Heart left ventricle (tissue), 16 donors: ENCODE data around the gene CFL1. TPM values are rescaled to one million over a fixed set of nuclear protein-coding genes. Genes with fewer than 3 reads are reported as not detected.

Source experiments
- ATAC-seq, 4 donors: fragments of 200-7000 bp; cut with Tn5 transposase; one replicate each; pipeline ENCODE4 v1.9.1; 2020 to 2022; ENCODE audit warnings: moderate library complexity in 4 of 4, mild to moderate bottlenecking in 3 of 4, moderate number of reproducible peaks in 1 of 4
- DNase-seq, 5 donors: peaks; one replicate each; pipeline ENCODE4 v3.0.0-alpha.2; 2020
- H3K27ac ChIP-seq, 12 donors: fragments of 200-600 bp; sonication (generic) in 4 of 12; one replicate each; pipeline versions ENCODE4 v1.5.0 to v1.8.0; 2016 to 2022; ENCODE audit warnings: mild to moderate bottlenecking in 2 of 12
- H3K27me3 ChIP-seq, 9 donors: fragments of 200-600 bp; sonication (generic) in 2 of 9; one replicate each; pipeline versions ENCODE4 v1.5.1 to v1.8.0; 2016 to 2022; ENCODE audit warnings: mild to moderate bottlenecking in 3 of 9
- H3K36me3 ChIP-seq, 9 donors: fragments of 200-600 bp; sonication (generic) in 2 of 9; one replicate each; pipeline versions ENCODE4 v1.5.0 to v1.8.0; 2018 to 2022; ENCODE audit warnings: mild to moderate bottlenecking in 2 of 9
- H3K4me1 ChIP-seq, 12 donors: fragments of 200-600 bp; sonication (generic) in 4 of 12; one replicate each; pipeline versions ENCODE4 v1.5.0 to v1.8.0; 2016 to 2022; ENCODE audit warnings: mild to moderate bottlenecking in 3 of 12
- H3K4me3 ChIP-seq, 12 donors: fragments of 200-600 bp; sonication (generic) in 4 of 12; one replicate each; pipeline versions ENCODE4 v1.5.0 to v1.8.0; 2017 to 2022; ENCODE audit warnings: mild to moderate bottlenecking in 9 of 12, moderate library complexity in 4 of 12
- H3K9me3 ChIP-seq, 12 donors: fragments of 200-600 bp; sonication (generic) in 4 of 12; one replicate each; pipeline versions ENCODE4 v1.5.0 to v1.8.0; 2016 to 2022; ENCODE audit warnings: mild to moderate bottlenecking in 1 of 12
- POLR2A ChIP-seq, 2 donors: fragments of 450-650 bp; IDR thresholded peaks; one replicate each; pipeline ENCODE4 v1.6.1; 2017; ENCODE audit warnings: antibody characterized with exemption in 2 of 2, mild to moderate bottlenecking in 2 of 2, moderate library complexity in 2 of 2
- WGBS, 4 donors: extraction: QIAGEN DNeasy Blood & Tissue Kit in 2 of 4; methylation state at CpG; one replicate each; pipeline versions ENCODE4 v1.1.5 to v1.1.7; 2013 to 2018; 5-methylcytosine and 5-hydroxymethylcytosine counted together
- intact Hi-C, 10 donors: fragments of 100-400 bp; cut with DNase I; formaldehyde crosslinking; loops; one replicate each; pipeline versions ENCODE4 v1.11.1 to v1.14.2; 2022
- polyA plus RNA-seq, 2 donors: library from polyadenylated mRNA; stranded (reverse); fragments of 200-250 nt; gene quantifications; one replicate each; pipeline ENCODE4 v1.2.3, GENCODE V29; 2013
- total RNA-seq, 9 donors: library from RNA; depleted of rRNA in 2 of 9; stranded (reverse); fragments of >200 nt in 2 of 9; fragmentation: NEBNext Ultra II Directional in 3 of 9; extraction: Animal tissue kit (Norgen Biotek cat#: 25700) in 3 of 9; gene quantifications; one replicate each; pipeline versions ENCODE4 v1.1.0 to v1.2.4, GENCODE V29; 2016 to 2023
- TF ChIP-seq, protein P1 (sequence below), 12 donors: fragments of 200-600 bp; sonication (generic) in 4 of 12; IDR thresholded peaks; one replicate each; pipeline versions ENCODE4 v1.5.0 to v1.8.0; 2018 to 2022; ENCODE audit warnings: antibody characterized with exemption in 12 of 12, mild to moderate bottlenecking in 5 of 12
- donor health status: ischemic (EF 13 %, LVEDD 7.1; RV severe dilation, severe dysfunction).
- donor health status: healthy with polysubstance abuse.
- donor health status: DM: no; HTN: yes; CAD: no.
- donor health status: DM: no; HTN: no; CAD: no.
- donor health status: ischemic (EF 25% LVEDD 6.9; RV normal size, moderate dysfunction).
- donor health status: ischemic (EF 25% LVEDD 5.7; RV mildly dilated, moderate dysfunction).
- donor health status: healthy.
- donor health status: DM: yes; HTN: yes; CAD: no.
- donor health status: ischemic (EF 35%, LVEDD 5.7; RV mildly dilated, moderate dysfunction).
- donor health status: nonischemic (EF 11% LVEDD 7.7; RV severe dilation, severe dysfunction).
- donor health status: DM: yes; HTN: yes; CAD: no.
- donor health status: PGD.
- donor health status: ischemic (EF 29% LVEDD 5.4; RV normal size, mild dysfunction).
- donor health status: nonischemic (EF 23%, LVEDD 6.1; RV moderate dilation, normal function).

Gene CFL1
- total and polyA plus RNA-seq, 11 donors = 289 to 973 (median 424) TPM

DNA sequence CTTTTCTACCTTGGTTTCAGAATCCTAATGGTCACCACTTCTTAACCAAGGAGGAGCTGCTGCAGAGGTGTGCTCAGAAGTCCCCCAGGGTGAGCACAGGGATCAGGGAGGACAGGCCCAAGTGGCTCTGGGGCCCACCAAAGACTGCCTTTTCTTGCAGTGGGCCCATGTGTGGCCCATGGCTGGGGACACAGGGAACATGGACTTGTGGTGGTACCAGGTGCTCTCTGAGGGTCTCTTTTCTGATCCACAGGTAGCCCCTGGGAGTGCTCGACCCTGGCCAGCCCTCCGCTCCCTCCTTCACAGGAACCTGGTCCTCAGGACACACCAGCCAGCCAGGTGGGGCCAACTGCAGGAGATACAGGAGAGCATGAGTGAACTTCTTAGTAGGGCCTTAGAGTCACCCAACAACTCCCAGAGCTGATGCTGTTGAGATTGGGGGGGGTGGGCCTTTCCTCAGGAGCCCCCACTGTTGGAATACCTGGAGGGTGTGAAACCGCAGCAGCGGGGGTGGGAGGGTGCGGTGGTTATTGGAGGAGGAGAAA is 4.3 kb upstream of the CFL1 start:
- H3K27me3 ChIP-seq = no peaks in the 10 kb centered on the region
- peaks cover 0 to 60% (median 56%) of the 10 kb centered on the region in 9 donors for H3K36me3 ChIP-seq
- H3K9me3 ChIP-seq = no peaks in the 10 kb centered on the region
- no peak for ATAC-seq
- intact Hi-C loops = loop anchor here in 1 of 10 donors (10.0 kb wide), 1 partner anchor 483 kb away; the partner anchor contains the start of genes B4GAT1 and BRMS1
- H3K4me1 ChIP-seq = peaks cover 0 to 35% (median 22%) of the 10 kb centered on the region in 12 donors
- no peak overlapping the region for H3K4me3 ChIP-seq
- peak overlapping the region in 2 of 12 donors; percentile 6 to 98 for H3K27ac ChIP-seq
- peak in 3 of 5 donors; percentile 24 to 45 (median 25) for DNase-seq
- WGBS, 4 donors = 74 to 96% (median 88%) methylated on average over 4 to 5 of the region's 5 CpGs
- TF ChIP-seq, protein P1, sequence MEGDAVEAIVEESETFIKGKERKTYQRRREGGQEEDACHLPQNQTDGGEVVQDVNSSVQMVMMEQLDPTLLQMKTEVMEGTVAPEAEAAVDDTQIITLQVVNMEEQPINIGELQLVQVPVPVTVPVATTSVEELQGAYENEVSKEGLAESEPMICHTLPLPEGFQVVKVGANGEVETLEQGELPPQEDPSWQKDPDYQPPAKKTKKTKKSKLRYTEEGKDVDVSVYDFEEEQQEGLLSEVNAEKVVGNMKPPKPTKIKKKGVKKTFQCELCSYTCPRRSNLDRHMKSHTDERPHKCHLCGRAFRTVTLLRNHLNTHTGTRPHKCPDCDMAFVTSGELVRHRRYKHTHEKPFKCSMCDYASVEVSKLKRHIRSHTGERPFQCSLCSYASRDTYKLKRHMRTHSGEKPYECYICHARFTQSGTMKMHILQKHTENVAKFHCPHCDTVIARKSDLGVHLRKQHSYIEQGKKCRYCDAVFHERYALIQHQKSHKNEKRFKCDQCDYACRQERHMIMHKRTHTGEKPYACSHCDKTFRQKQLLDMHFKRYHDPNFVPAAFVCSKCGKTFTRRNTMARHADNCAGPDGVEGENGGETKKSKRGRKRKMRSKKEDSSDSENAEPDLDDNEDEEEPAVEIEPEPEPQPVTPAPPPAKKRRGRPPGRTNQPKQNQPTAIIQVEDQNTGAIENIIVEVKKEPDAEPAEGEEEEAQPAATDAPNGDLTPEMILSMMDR (IDR thresholded peaks at IDR 0.05) = no peak
- no peak for TF ChIP-seq POLR2A (IDR thresholded peaks at IDR 0.05)

DNA sequence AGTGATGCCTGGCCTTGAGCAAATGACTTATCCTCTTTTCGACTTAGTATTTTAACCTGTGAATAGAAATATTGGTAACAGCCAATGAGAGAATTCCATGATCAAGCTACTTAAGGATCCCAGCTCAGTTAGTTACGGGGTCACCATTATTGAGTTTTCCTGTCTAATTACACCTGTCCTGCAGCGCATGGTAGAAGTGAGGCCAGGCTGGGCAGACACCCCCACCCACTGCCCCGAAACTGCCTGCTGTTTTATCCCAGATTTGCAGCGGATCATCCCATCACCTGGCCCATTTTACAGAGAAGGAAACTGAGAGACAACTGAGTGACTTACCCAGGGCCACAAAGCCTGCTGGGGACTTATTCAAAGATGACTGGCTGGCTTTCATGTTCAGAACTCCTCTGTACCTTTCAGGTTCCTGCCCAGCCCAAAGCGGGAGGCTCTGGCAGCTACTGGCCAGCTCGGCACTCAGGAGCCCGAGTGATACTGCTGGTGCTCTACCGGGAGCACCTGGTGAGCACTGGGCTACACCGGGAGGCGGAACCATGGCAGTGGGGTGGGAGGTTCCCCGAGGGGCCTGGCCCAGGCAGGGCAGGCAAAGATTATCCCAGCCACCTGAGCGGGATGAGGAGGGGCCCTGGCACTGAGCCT is 3.7 kb upstream of the CFL1 start:
- DNase-seq = peak in 3 of 5 donors; percentile 23 to 58 (median 27)

DNA sequence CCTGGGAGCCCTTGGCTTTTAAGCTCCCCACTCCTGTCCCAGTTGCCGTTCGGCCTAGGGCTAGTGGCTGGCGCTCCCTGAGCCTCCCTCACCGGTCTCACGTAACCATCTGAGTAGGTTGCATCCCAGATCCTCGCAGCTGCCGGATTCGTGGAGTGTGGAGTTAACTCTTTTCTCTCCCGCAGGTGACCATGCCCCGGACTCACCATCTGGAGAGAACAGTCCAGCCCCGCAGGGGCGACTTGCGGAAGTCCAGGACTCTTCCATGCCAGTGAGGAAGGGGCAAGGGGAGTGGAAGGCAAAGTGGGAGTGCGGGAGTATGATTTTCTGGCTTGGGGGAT is 3.2 kb upstream of the CFL1 start:
- ATAC-seq (no peak), DNase-seq (peak in 4 of 5 donors; percentile 14 to 65 (median 38))
- H3K4me1 ChIP-seq = peaks cover 0 to 43% (median 29%) of the 10 kb centered on the region in 12 donors
- TF ChIP-seq, protein P1 (IDR thresholded peaks at IDR 0.05) = no peak
- no peak for TF ChIP-seq POLR2A (IDR thresholded peaks at IDR 0.05)
- 9 to 20% (median 10%) methylated on average over 6 to 14 of the region's 14 CpGs for WGBS, 4 donors
- H3K27me3 ChIP-seq = no peaks in the 10 kb centered on the region
- no peaks in the 10 kb centered on the region for H3K9me3 ChIP-seq
- intact Hi-C loops = loop anchor here in 3 of 10 donors (2.0 to 10.0 kb wide), 3 partner anchors 28 to 484 kb away; partner anchors contain the start of genes B4GAT1 (in 1 of the 3), BRMS1 (in 1 of the 3), C11orf68 (in 1 of the 3) and DRAP1 (in 1 of the 3)
- H3K27ac ChIP-seq = peak overlapping the region; percentile 94 to 99 (median 98)
- peak overlapping the region; percentile 70 to 100 (median 82) for H3K4me3 ChIP-seq
- H3K36me3 ChIP-seq = peaks cover 0 to 51% (median 48%) of the 10 kb centered on the region in 9 donors

More for the DNA sequence above, 3.7 kb upstream of the CFL1 start:
- no peak for ATAC-seq
- Histone ChIP-seq H3K36me3 (peaks cover 0 to 54% (median 50%) of the 10 kb centered on the region in 9 donors), H3K27ac (peak overlapping the region in 11 of 12 donors; percentile 94 to 99 (median 98)), H3K27me3 (no peaks in the 10 kb centered on the region), H3K9me3 (no peaks in the 10 kb centered on the region), H3K4me3 (peak overlapping the region in 11 of 12 donors; percentile 70 to 100 (median 78)), H3K4me1 (peaks cover 0 to 38% (median 24%) of the 10 kb centered on the region in 12 donors)
- 83 to 91% (median 87%) methylated on average over 8 to 13 of the region's 13 CpGs for WGBS, 4 donors
- TF ChIP-seq POLR2A (IDR thresholded peaks at IDR 0.05) = no peak
- intact Hi-C loops = loop anchor here in 3 of 10 donors (2.0 to 10.0 kb wide), 3 partner anchors 27 to 483 kb away; partner anchors contain the start of genes B4GAT1 (in 1 of the 3), BRMS1 (in 1 of the 3), C11orf68 (in 1 of the 3) and DRAP1 (in 1 of the 3)

DNA sequence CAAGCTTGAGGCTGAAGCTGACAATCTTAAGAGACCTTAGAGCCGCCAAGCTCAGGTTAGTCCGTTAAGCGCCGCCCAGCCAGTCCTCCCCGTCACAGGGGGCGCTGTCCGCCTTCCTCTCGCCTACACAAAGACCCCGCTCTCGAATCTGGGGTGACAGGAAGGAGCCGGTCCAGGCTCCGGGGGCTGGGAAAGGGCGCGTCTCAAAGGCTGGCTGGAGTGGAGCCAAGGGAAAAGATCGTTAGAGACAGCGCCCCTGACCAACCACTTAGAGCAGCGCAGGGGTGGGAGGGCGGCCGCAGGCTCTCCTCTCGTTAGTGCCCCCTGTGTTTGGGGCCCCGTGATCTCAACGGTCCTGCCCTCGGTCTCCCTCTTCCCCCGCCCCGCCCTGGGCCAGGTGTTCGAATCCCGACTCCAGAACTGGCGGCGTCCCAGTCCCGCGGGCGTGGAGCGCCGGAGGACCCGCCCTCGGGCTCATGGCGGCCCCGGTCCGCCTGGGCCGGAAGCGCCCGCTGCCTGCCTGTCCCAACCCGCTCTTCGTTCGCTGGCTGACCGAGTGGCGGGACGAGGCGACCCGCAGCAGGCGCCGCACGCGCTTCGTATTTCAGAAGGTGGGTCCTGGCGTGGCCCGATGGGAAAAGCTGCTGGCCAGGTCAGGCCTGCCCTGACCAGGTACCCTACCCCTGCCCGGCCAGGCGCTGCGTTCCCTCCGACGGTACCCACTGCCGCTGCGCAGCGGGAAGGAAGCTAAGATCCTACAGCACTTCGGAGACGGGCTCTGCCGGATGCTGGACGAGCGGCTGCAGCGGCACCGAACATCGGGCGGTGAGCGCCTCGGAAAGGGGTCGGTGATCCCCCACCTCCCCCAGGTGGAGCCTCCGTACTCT is 2.5 kb upstream of the CFL1 start, which contains the start of gene MUS81:
Gene MUS81 (plus strand): TSS at position 156 of the 887 bp plus-strand sequence. CDS start 321 bp downstream, at position 477.
- intact Hi-C loops = loop anchor here in 5 of 10 donors (1.0 to 10.0 kb wide), 6 partner anchors 13 to 484 kb away; partner anchors contain the start of genes FIBP (in 2 of the 5), B4GAT1 (in 1 of the 5), BRMS1 (in 1 of the 5) and C11orf68 (in 1 of the 5)
- peak; percentile 63 to 77 (median 71) for ATAC-seq
- WGBS, 4 donors = 0 to 1% (median 0%) methylated on average over 18 to 78 of the region's 78 CpGs

More for the DNA sequence above, 2.5 kb upstream of the CFL1 start, which contains the start of gene MUS81:
- H3K4me3 ChIP-seq = peak within 1 kb of the TSS; percentile 74 to 100 (median 92)
- H3K27ac ChIP-seq = peak within 1 kb of the TSS; percentile 94 to 99 (median 98)
- H3K9me3 ChIP-seq = no peaks in the 10 kb centered on the region
- peak; percentile 97 to 98 (median 98) for DNase-seq
- no peaks in the 10 kb centered on the region for H3K27me3 ChIP-seq
- peaks cover 0 to 51% (median 48%) of the 10 kb centered on the region in 9 donors for H3K36me3 ChIP-seq
- H3K4me1 ChIP-seq = peaks cover 0 to 49% (median 32%) of the 10 kb centered on the region in 12 donors
- TF ChIP-seq POLR2A (IDR thresholded peaks at IDR 0.05) = peak; percentile 38 to 73
- TF ChIP-seq, protein P1 (IDR thresholded peaks at IDR 0.05) = peak; percentile 82 to 95 (median 90)
